Measurements from ENCODE around the gene SPANXC. TPM values are rescaled to one million over a fixed set of nuclear protein-coding genes. Genes with fewer than 3 reads are reported as not detected.

The SPANXC gene
- total and polyA plus RNA-seq, 2 donors, result 0.24 TPM; not detected in 1

Other genes starting within 250 kb of the SPANXC start
- not detected for gene SPANXB1, start 239.9 kb downstream of the SPANXC start, total RNA-seq
- gene SPANXB1, start 239.9 kb downstream of the SPANXC start, polyA plus RNA-seq, result 0.41 TPM
- gene LDOC1, start 65.4 kb downstream of the SPANXC start, total RNA-seq, result 1.8 TPM
- 31.3 TPM for gene LDOC1, start 65.4 kb downstream of the SPANXC start, polyA plus RNA-seq

Measured in thymus (tissue), 2 donors.